WTC11 (cell line): ENCODE measurements around the gene TMEM200B. TPM values are rescaled to one million over a fixed set of nuclear protein-coding genes. Genes with fewer than 3 reads are reported as not detected.

Source experiments
- ATAC-seq: fragments of 200-7000 bp; cut with Tn5 transposase; 2 replicates; pipeline ENCODE4 v1.10.0; 2021; ENCODE audit warnings: mild to moderate bottlenecking, moderate library complexity
- CTCF ChIA-PET: fragments of 300-600 bp; sonication (Branson Sonifier 250); formaldehyde crosslinking; loops from one replicate; lab custom pipeline; 2021; ENCODE audit warnings: antibody characterized with exemption; lab: Charles Lee
- POLR2A ChIA-PET: fragments of 350-600 bp; sonication (Branson Sonifier 250); formaldehyde crosslinking; loops from one replicate; lab custom pipeline; 2021; ENCODE audit warnings: antibody characterized with exemption; lab: Charles Lee
- DNase-seq: peaks from one replicate; pipeline ENCODE4 v3.0.0; 2021; ENCODE audit warnings: low spot score
- H3K27ac Mint-ChIP-seq: 2 replicates; pipeline ENCODE4 v1.8.0; 2021; ENCODE audit warnings: mixed read lengths
- H3K27me3 Mint-ChIP-seq: 2 replicates; pipeline ENCODE4 v1.8.0; 2021; ENCODE audit warnings: low read depth, mild to moderate bottlenecking, moderate library complexity, mixed read lengths
- H3K36me3 Mint-ChIP-seq: 2 replicates; pipeline ENCODE4 v1.8.0; 2021; ENCODE audit warnings: mixed read lengths
- H3K4me1 Mint-ChIP-seq: 2 replicates; pipeline ENCODE4 v1.8.0; 2022; ENCODE audit warnings: mixed read lengths
- H3K4me3 Mint-ChIP-seq: 2 replicates; pipeline ENCODE4 v1.8.0; 2021; ENCODE audit warnings: mild to moderate bottlenecking, moderate library complexity, mixed read lengths
- H3K9me3 Mint-ChIP-seq: 2 replicates; pipeline ENCODE4 v1.8.0; 2021; ENCODE audit warnings: mixed read lengths
- AFF4 ChIP-seq: sonication (generic); formaldehyde crosslinking; IDR thresholded peaks from 2 replicates; pipeline ENCODE4 v1.8.1; 2023; ENCODE audit warnings: mild to moderate bottlenecking, missing genetic modification reagents, borderline replicate concordance
- ELF4 ChIP-seq: sonication (generic); formaldehyde crosslinking; IDR thresholded peaks from 2 replicates; pipeline ENCODE4 v1.8.1; 2022; ENCODE audit warnings: low read depth, mild to moderate bottlenecking, moderate library complexity, missing genetic modification reagents
- ETV6 ChIP-seq: sonication (generic); formaldehyde crosslinking; IDR thresholded peaks from 2 replicates; pipeline ENCODE4 v1.8.1; 2022; ENCODE audit warnings: mild to moderate bottlenecking, missing genetic modification reagents
- FOXJ3 ChIP-seq: sonication (generic); formaldehyde crosslinking; IDR thresholded peaks from 2 replicates; pipeline ENCODE4 v1.9.0; 2021; ENCODE audit warnings: missing genetic modification reagents, mild to moderate bottlenecking, borderline replicate concordance
- FOXP4 ChIP-seq: sonication (generic); formaldehyde crosslinking; IDR thresholded peaks from 2 replicates; pipeline ENCODE4 v1.8.0; 2022; ENCODE audit warnings: mild to moderate bottlenecking, missing genetic modification reagents
- MYBL2 ChIP-seq: sonication (generic); formaldehyde crosslinking; IDR thresholded peaks from 2 replicates; pipeline ENCODE4 v1.8.1; 2023; ENCODE audit warnings: mild to moderate bottlenecking, moderate library complexity, missing genetic modification reagents
- NFATC4 ChIP-seq: fragments of 250-450 bp; sonication (Bioruptor Pico); IDR thresholded peaks from 2 replicates; pipeline ENCODE4 v1.9.0; 2021; ENCODE audit warnings: mild to moderate bottlenecking
- OVOL2 ChIP-seq: fragments of 250-450 bp; sonication (Bioruptor Pico); IDR thresholded peaks from 2 replicates; pipeline ENCODE4 v1.9.0; 2021; ENCODE audit warnings: mild to moderate bottlenecking, borderline replicate concordance
- PRDM15 ChIP-seq: sonication (generic); formaldehyde crosslinking; IDR thresholded peaks from 2 replicates; pipeline ENCODE4 v1.8.0; 2022; ENCODE audit warnings: missing genetic modification reagents
- SOX15 ChIP-seq: fragments of 250-450 bp; sonication (Bioruptor Pico); IDR thresholded peaks from 2 replicates; pipeline ENCODE4 v1.9.0; 2021; ENCODE audit warnings: mild to moderate bottlenecking
- SP1 ChIP-seq: sonication (generic); formaldehyde crosslinking; conservative IDR thresholded peaks from 2 replicates; pipeline ENCODE4 v1.8.1; 2022; ENCODE audit warnings: missing genetic modification reagents
- USF2 ChIP-seq: sonication (generic); formaldehyde crosslinking; IDR thresholded peaks from 2 replicates; pipeline ENCODE4 v1.8.1; 2023; ENCODE audit warnings: mild to moderate bottlenecking, missing genetic modification reagents, moderate library complexity
- ZNF138 ChIP-seq: sonication (generic); formaldehyde crosslinking; conservative IDR thresholded peaks from 2 replicates; pipeline ENCODE4 v1.8.1; 2022; ENCODE audit warnings: mild to moderate bottlenecking, moderate library complexity, missing genetic modification reagents
- ZNF219 ChIP-seq: sonication (generic); formaldehyde crosslinking; IDR thresholded peaks from 2 replicates; pipeline ENCODE4 v1.8.0; 2023; ENCODE audit warnings: missing genetic modification reagents, mild to moderate bottlenecking, borderline replicate concordance
- ZNF232 ChIP-seq: sonication (generic); formaldehyde crosslinking; IDR thresholded peaks from 2 replicates; pipeline ENCODE4 v1.8.0; 2022; ENCODE audit warnings: mild to moderate bottlenecking, missing genetic modification reagents
- ZNF396 ChIP-seq: fragments of 250-450 bp; sonication (Bioruptor Pico); IDR thresholded peaks from 2 replicates; pipeline ENCODE4 v1.8.0; 2021; ENCODE audit warnings: mild to moderate bottlenecking, moderate library complexity, borderline replicate concordance
- ZNF423 ChIP-seq: fragments of 250-450 bp; sonication (Bioruptor Pico); IDR thresholded peaks from 2 replicates; pipeline ENCODE4 v2.1.2; 2022; ENCODE audit warnings: mild to moderate bottlenecking, moderate library complexity
- ZNF671 ChIP-seq: fragments of 250-450 bp; sonication (Bioruptor Pico); IDR thresholded peaks from 2 replicates; pipeline ENCODE4 v1.8.0; 2021; ENCODE audit warnings: mild to moderate bottlenecking
- total RNA-seq: library from RNA; stranded (reverse); gene quantifications from 3 replicates; pipeline ENCODE4 v1.2.3, GENCODE V29; 2021

TMEM200B gene
- total RNA-seq, 1 experiment from 2014 or later = 22.6 TPM

GRCh38 chr1:29159773-29160172 is 36.1 kb upstream of the TMEM200B start (continued):
- TF ChIP-seq PRDM15 (CRISPR knock-in tag) (no peak), ZNF138 (CRISPR knock-in tag) (no peak), SP1 (CRISPR knock-in tag) (no peak), ZNF396 (CRISPR knock-in tag) (no peak)

- ChIA-PET CTCF (interaction anchor here (1.1 to 1.8 kb wide), 3 partner anchors 36 to 45 kb away, joined by 3 to 11 read pairs (median 3); no protein-coding TSS in a partner anchor), POLR2A (interaction anchor here (0.9 kb wide), 1 partner anchor 35 kb away, joined by 3 read pairs; no protein-coding TSS in a partner anchor)
- peak overlapping the region; percentile 95 for H3K27ac Mint-ChIP-seq
- H3K27me3 Mint-ChIP-seq = no peaks in the 10 kb centered on the region
- no peak for TF ChIP-seq NFATC4 (CRISPR knock-in tag)
- no peak for TF ChIP-seq MYBL2 (CRISPR knock-in tag)
- TF ChIP-seq ZNF219 (CRISPR knock-in tag) = no peak
- TF ChIP-seq ZNF232 (CRISPR knock-in tag) = no peak
- no peak for TF ChIP-seq USF2 (CRISPR knock-in tag)
- TF ChIP-seq ZNF671 (CRISPR knock-in tag) = no peak
- no peak for TF ChIP-seq ETV6
- TF ChIP-seq ZNF423 = no peak
- no peak for TF ChIP-seq SOX15 (CRISPR knock-in tag)
- TF ChIP-seq ELF4 = no peak
- no peak for TF ChIP-seq OVOL2
- TF ChIP-seq FOXJ3 = no peak
- no peak for TF ChIP-seq SP1 (CRISPR knock-in tag)
- TF ChIP-seq AFF4 (CRISPR knock-in tag) = no peak
- TF ChIP-seq FOXP4 (CRISPR knock-in tag) = no peak
- H3K4me3 Mint-ChIP-seq = no peak overlapping the region
- DNase-seq (no peak), ATAC-seq (no peak)
- peaks cover 31% of the 10 kb centered on the region for H3K4me1 Mint-ChIP-seq
- H3K9me3 Mint-ChIP-seq = no peaks in the 10 kb centered on the region
- peaks cover 70% of the 10 kb centered on the region for H3K36me3 Mint-ChIP-seq
These were observed 33.5 kb upstream of the TMEM200B start for GRCh38 chr1:29157269-29157601.
